Measurements from ENCODE around the gene CRKL.
A peak's percentile ranks its signal among the peaks of the same experiment; 100 is the strongest.
"Not testable (repeated sequence)": the region's sequence is repeated elsewhere in the genome, so short reads cannot be mapped to it uniquely, and the experiment has no call there.

CRKL gene

DNA sequence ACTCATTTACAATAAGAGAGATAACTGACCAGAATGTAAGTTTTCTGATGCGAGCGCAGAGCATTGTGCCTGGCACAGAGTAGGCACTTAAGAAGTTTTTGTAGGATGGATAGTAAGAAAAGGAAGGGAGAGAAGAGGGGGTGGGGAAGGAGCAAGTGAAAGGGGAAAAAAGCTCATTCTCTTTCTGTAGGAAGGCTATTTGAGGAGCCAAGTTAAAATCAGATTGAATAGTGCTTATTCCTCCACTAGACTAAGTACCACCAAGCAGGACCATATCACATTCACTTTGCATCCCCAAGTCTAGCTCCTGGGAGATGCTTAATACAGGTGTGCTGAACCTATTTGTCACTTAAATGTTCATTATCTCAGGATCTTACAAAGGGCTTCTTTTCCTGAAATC is 14.1 kb upstream of the CRKL start:
- no peak for DNase-seq (ENCODE audit: low read depth)
- TF ChIP-seq, protein P1, sequence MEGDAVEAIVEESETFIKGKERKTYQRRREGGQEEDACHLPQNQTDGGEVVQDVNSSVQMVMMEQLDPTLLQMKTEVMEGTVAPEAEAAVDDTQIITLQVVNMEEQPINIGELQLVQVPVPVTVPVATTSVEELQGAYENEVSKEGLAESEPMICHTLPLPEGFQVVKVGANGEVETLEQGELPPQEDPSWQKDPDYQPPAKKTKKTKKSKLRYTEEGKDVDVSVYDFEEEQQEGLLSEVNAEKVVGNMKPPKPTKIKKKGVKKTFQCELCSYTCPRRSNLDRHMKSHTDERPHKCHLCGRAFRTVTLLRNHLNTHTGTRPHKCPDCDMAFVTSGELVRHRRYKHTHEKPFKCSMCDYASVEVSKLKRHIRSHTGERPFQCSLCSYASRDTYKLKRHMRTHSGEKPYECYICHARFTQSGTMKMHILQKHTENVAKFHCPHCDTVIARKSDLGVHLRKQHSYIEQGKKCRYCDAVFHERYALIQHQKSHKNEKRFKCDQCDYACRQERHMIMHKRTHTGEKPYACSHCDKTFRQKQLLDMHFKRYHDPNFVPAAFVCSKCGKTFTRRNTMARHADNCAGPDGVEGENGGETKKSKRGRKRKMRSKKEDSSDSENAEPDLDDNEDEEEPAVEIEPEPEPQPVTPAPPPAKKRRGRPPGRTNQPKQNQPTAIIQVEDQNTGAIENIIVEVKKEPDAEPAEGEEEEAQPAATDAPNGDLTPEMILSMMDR (IDR thresholded peaks at IDR 0.05; ENCODE audit: low read length, missing control alignments) = no peak
- H3K4me3 ChIP-seq (replicated peaks; ENCODE audit: low read depth, low read length) = no peak overlapping the region

DNA sequence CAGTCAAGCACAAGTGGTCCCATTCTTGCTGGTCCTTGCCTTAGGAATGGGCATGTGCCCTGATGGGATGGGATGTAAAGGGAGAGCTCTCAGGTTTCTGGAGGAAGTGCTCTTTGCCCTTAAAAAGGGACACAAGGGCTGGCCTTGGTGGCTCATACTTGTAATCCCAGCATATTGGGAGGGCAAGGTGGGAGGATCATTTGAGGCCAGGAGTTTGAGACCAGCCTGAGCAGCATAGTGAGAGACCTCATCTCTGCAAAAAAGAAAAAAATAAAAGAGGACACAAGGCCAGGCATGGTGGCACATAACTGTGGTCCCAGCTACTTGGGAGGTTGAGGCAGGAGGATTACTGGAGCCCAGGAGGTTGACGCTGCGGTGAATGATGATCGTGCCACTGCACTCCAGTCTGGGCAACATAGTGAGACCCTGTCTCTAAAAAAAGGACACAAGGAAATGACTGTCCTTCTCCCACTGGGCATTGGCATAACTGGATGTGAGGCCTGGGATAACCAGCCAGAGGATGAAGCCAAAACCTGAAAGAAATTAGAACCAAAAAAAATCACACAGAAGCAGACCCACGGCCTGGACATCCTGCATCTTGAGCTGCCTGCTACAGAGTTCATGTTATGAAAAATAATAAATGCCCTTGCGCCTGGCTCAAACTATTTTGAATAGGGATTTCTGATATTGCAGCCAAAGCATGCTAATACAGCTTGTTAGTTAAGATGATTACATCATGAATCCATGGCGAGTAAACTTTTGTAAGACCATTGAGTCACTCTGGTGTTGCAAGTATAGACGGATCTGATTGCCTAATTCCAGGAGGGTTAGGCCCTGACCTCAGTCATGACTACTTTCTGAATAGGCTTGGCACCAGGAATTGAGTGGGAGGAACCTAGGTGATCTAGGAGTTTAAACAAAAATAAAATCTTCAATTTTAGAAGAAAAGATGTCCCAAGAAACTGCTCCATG is 12.9 kb upstream of the CRKL start:
- H3K4me3 ChIP-seq (replicated peaks; ENCODE audit: low read depth, low read length) = no peak overlapping the region
- TF ChIP-seq, protein P1 (IDR thresholded peaks at IDR 0.05; ENCODE audit: low read length, missing control alignments) = no peak
- DNase-seq (ENCODE audit: low read depth) = peak; percentile 99

DNA sequence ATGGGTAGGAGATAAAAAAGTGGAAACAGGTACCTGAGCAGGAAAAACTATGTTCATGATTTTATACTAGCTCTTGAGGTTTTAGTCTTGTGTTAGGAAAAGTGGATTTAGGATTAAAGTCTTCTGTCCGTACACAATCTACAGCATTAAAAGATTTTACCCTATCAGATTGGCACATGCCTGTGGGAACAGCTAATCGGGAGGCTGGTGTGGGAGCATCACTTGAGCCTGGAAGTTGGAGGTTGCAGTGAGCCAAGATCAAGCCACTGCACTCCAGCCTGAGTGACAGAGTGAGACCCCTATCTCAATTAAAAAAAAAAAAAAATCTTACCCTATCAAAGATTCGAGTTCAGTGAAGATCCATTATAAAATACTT is 12.2 kb upstream of the CRKL start:
- TF ChIP-seq, protein P1 (IDR thresholded peaks at IDR 0.05; ENCODE audit: low read length, missing control alignments) = no peak
- no peak for DNase-seq (ENCODE audit: low read depth)
- H3K4me3 ChIP-seq (replicated peaks; ENCODE audit: low read depth, low read length) = no peak overlapping the region

DNA sequence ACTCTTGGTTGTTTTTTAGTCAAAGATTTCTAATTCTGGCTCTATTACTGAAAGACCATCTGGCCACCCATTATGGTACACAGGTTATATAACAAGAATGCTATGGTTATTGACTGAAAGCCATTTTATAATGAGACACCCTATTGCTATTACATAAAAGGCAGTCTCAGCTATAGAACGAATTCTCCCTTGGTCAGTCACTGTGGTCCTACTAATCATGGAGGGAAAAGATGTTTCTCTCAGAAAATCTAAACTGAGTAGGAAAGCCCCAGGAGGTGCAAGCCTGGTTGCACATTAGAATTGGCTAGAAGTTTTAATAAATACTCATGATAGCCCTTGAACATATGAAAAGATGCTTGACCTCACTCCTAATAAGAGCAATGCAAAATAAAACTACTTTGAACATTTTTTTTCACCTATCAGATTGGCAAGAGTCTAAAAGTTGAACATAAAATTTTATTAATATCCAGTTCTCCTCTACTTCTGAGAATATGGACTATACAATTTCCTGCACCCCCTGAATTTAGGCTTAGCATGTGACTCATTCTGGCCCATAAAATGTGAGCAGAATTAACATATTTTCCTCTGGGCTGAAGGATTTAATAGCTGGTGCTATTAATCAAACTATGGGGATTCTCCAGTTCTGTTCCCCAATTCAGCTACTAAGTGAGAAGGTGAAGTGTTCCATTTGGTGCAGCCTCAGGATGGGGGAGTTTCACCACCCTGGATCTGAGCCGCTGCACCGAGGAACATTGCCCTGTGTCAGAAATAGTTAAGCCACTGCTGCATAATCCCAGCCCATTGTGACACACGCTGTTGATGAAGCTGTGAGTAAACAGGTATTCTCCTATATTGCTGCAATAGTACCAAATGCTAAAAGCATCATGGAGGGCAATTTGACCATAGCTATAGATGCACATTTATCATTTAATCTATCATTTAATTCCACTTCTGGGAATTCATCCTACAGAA is 11.5 kb upstream of the CRKL start:
- H3K4me3 ChIP-seq (replicated peaks; ENCODE audit: low read depth, low read length) = no peak overlapping the region
- DNase-seq (ENCODE audit: low read depth) = no peak
- TF ChIP-seq, protein P1 (IDR thresholded peaks at IDR 0.05; ENCODE audit: low read length, missing control alignments) = no peak

DNA sequence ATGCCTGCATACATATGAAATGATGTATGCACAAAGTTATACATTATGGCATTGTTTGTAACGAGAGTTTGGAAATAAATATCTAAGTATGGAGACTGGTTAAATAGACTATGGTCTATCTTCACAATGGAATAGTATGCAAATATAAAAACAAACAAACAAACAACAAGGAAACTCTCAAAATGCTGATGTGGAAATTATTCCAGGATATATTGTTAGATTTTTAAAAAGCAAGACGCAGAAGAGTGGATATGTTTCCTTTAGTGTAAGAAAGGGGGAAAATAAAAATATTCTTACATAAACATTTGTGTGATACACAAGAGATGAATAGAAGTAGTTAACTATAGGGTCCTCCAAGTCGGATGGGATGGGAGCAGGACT is 10.8 kb upstream of the CRKL start:
- TF ChIP-seq, protein P1 (IDR thresholded peaks at IDR 0.05; ENCODE audit: low read length, missing control alignments) = no peak
- DNase-seq (ENCODE audit: low read depth) = no peak
- no peak overlapping the region for H3K4me3 ChIP-seq (replicated peaks; ENCODE audit: low read depth, low read length)

DNA sequence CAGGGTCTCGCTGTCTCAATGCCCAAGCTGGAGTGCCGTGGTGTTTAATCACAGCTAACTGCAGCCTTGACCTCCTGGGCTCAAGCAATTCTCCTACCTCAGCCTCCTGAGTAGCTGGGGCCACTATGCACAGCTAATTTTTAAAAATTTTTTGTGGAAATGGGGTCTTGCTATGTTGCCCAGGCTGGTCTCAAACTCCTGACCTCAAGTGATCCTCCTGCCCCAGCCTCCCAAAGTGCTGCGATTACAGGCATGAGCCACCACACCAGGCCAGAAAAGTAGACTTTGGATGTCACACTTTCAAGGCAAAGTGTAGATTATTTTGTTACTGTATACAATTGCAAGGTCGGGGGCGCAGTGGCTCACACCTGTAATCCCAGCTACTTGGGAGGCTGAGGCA is 8.5 kb upstream of the CRKL start:
- DNase-seq (ENCODE audit: low read depth); H3K4me3 ChIP-seq (replicated peaks; ENCODE audit: low read depth, low read length): not testable (repeated sequence)
